GM04503 (cell line): Measurements from ENCODE around the gene GEMIN5.

Experiments used
- DNase-seq: peaks from one replicate; pipeline ENCODE4 v3.0.0-alpha.2; 2012; ENCODE audit warnings: low read depth

The GEMIN5 gene

GRCh38 chr5:154844809-154845208 is 93.2 kb downstream of the GEMIN5 start:
- DNase-seq, result no peak

GRCh38 chr5:154842689-154843530 is 95.1 kb downstream of the GEMIN5 start:
- no peak for DNase-seq

GRCh38 chr5:154841273-154841661 is 96.7 kb downstream of the GEMIN5 start:
- DNase-seq, result no peak

GRCh38 chr5:154840435-154841272 is 97.4 kb downstream of the GEMIN5 start:
- no peak for DNase-seq
